Heart left ventricle (tissue), 16 donors: ENCODE data around the gene SKOR2. TPM values are rescaled to one million over a fixed set of nuclear protein-coding genes. Genes with fewer than 3 reads are reported as not detected.
"Not testable (repeated sequence)": the region's sequence is repeated elsewhere in the genome, so short reads cannot be mapped to it uniquely, and the experiment has no call there.

ENCODE experiments used
- ATAC-seq, 4 donors: fragments of 200-7000 bp; cut with Tn5 transposase; one replicate each; pipeline ENCODE4 v1.9.1; 2020 to 2022; ENCODE audit warnings: moderate library complexity in 4 of 4, mild to moderate bottlenecking in 3 of 4, moderate number of reproducible peaks in 1 of 4
- DNase-seq, 5 donors: peaks; one replicate each; pipeline ENCODE4 v3.0.0-alpha.2; 2020
- H3K27ac ChIP-seq, 12 donors: fragments of 200-600 bp; sonication (generic) in 4 of 12; one replicate each; pipeline versions ENCODE4 v1.5.0 to v1.8.0; 2016 to 2022; ENCODE audit warnings: mild to moderate bottlenecking in 2 of 12
- H3K27me3 ChIP-seq, 9 donors: fragments of 200-600 bp; sonication (generic) in 2 of 9; one replicate each; pipeline versions ENCODE4 v1.5.1 to v1.8.0; 2016 to 2022; ENCODE audit warnings: mild to moderate bottlenecking in 3 of 9
- H3K36me3 ChIP-seq, 9 donors: fragments of 200-600 bp; sonication (generic) in 2 of 9; one replicate each; pipeline versions ENCODE4 v1.5.0 to v1.8.0; 2018 to 2022; ENCODE audit warnings: mild to moderate bottlenecking in 2 of 9
- H3K4me1 ChIP-seq, 12 donors: fragments of 200-600 bp; sonication (generic) in 4 of 12; one replicate each; pipeline versions ENCODE4 v1.5.0 to v1.8.0; 2016 to 2022; ENCODE audit warnings: mild to moderate bottlenecking in 3 of 12
- H3K4me3 ChIP-seq, 12 donors: fragments of 200-600 bp; sonication (generic) in 4 of 12; one replicate each; pipeline versions ENCODE4 v1.5.0 to v1.8.0; 2017 to 2022; ENCODE audit warnings: mild to moderate bottlenecking in 9 of 12, moderate library complexity in 4 of 12
- H3K9me3 ChIP-seq, 12 donors: fragments of 200-600 bp; sonication (generic) in 4 of 12; one replicate each; pipeline versions ENCODE4 v1.5.0 to v1.8.0; 2016 to 2022; ENCODE audit warnings: mild to moderate bottlenecking in 1 of 12
- POLR2A ChIP-seq, 2 donors: fragments of 450-650 bp; IDR thresholded peaks; one replicate each; pipeline ENCODE4 v1.6.1; 2017; ENCODE audit warnings: antibody characterized with exemption in 2 of 2, mild to moderate bottlenecking in 2 of 2, moderate library complexity in 2 of 2
- WGBS, 4 donors: extraction: QIAGEN DNeasy Blood & Tissue Kit in 2 of 4; methylation state at CpG; one replicate each; pipeline versions ENCODE4 v1.1.5 to v1.1.7; 2013 to 2018; 5-methylcytosine and 5-hydroxymethylcytosine counted together
- intact Hi-C, 10 donors: fragments of 100-400 bp; cut with DNase I; formaldehyde crosslinking; loops; one replicate each; pipeline versions ENCODE4 v1.11.1 to v1.14.2; 2022
- polyA plus RNA-seq, 2 donors: library from polyadenylated mRNA; stranded (reverse); fragments of 200-250 nt; gene quantifications; one replicate each; pipeline ENCODE4 v1.2.3, GENCODE V29; 2013
- total RNA-seq, 9 donors: library from RNA; depleted of rRNA in 2 of 9; stranded (reverse); fragments of >200 nt in 2 of 9; fragmentation: NEBNext Ultra II Directional in 3 of 9; extraction: Animal tissue kit (Norgen Biotek cat#: 25700) in 3 of 9; gene quantifications; one replicate each; pipeline versions ENCODE4 v1.1.0 to v1.2.4, GENCODE V29; 2016 to 2023
- TF ChIP-seq, protein P1 (sequence below), 12 donors: fragments of 200-600 bp; sonication (generic) in 4 of 12; IDR thresholded peaks; one replicate each; pipeline versions ENCODE4 v1.5.0 to v1.8.0; 2018 to 2022; ENCODE audit warnings: antibody characterized with exemption in 12 of 12, mild to moderate bottlenecking in 5 of 12
- donor health status: ischemic (EF 13 %, LVEDD 7.1; RV severe dilation, severe dysfunction).
- donor health status: healthy with polysubstance abuse.
- donor health status: DM: no; HTN: yes; CAD: no.
- donor health status: DM: no; HTN: no; CAD: no.
- donor health status: ischemic (EF 25% LVEDD 6.9; RV normal size, moderate dysfunction).
- donor health status: ischemic (EF 25% LVEDD 5.7; RV mildly dilated, moderate dysfunction).
- donor health status: healthy.
- donor health status: DM: yes; HTN: yes; CAD: no.
- donor health status: ischemic (EF 35%, LVEDD 5.7; RV mildly dilated, moderate dysfunction).
- donor health status: nonischemic (EF 11% LVEDD 7.7; RV severe dilation, severe dysfunction).
- donor health status: DM: yes; HTN: yes; CAD: no.
- donor health status: PGD.
- donor health status: ischemic (EF 29% LVEDD 5.4; RV normal size, mild dysfunction).
- donor health status: nonischemic (EF 23%, LVEDD 6.1; RV moderate dilation, normal function).

Gene SKOR2
- total and polyA plus RNA-seq, 11 donors = not detected

DNA sequence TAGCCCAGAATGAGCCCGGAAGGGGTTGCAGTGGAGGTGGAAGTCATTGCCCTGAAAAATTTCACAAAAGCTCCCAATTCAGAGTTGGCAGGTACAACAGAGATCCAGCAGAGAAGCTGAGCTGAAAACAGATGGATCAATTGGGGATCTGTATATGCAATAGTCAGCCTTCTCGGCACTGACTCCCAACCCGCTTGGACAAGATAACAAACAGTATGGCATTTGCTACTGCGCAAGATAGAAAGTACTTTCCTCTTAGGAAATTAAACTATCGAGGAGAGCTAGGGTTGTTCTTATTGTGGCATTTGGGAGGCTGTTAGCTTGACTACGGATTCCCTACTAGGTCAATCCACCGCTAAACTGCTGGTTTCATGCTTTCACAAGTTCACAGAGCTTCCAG, 63.7 kb downstream of the SKOR2 start:
- 81 to 94% (median 82%) methylated on average over 7 of the region's 7 CpGs for WGBS, 4 donors
- Histone ChIP-seq H3K36me3 (no peaks in the 10 kb centered on the region), H3K27ac (no peak overlapping the region), H3K4me3 (no peak overlapping the region), H3K9me3 (peaks cover 0 to 8% (median 0%) of the 10 kb centered on the region in 12 donors), H3K27me3 (peaks cover 0 to 17% (median 0%) of the 10 kb centered on the region in 9 donors), H3K4me1 (peaks cover 0 to 7% (median 0%) of the 10 kb centered on the region in 12 donors)
- no peak for ATAC-seq
- DNase-seq = no peak
- intact Hi-C loops = loop anchor here in 1 of 10 donors (10.0 kb wide), 1 partner anchor 1563 kb away; no protein-coding TSS in a partner anchor
- TF ChIP-seq, protein P1, sequence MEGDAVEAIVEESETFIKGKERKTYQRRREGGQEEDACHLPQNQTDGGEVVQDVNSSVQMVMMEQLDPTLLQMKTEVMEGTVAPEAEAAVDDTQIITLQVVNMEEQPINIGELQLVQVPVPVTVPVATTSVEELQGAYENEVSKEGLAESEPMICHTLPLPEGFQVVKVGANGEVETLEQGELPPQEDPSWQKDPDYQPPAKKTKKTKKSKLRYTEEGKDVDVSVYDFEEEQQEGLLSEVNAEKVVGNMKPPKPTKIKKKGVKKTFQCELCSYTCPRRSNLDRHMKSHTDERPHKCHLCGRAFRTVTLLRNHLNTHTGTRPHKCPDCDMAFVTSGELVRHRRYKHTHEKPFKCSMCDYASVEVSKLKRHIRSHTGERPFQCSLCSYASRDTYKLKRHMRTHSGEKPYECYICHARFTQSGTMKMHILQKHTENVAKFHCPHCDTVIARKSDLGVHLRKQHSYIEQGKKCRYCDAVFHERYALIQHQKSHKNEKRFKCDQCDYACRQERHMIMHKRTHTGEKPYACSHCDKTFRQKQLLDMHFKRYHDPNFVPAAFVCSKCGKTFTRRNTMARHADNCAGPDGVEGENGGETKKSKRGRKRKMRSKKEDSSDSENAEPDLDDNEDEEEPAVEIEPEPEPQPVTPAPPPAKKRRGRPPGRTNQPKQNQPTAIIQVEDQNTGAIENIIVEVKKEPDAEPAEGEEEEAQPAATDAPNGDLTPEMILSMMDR (IDR thresholded peaks at IDR 0.05) = no peak
- TF ChIP-seq POLR2A (IDR thresholded peaks at IDR 0.05) = no peak

DNA sequence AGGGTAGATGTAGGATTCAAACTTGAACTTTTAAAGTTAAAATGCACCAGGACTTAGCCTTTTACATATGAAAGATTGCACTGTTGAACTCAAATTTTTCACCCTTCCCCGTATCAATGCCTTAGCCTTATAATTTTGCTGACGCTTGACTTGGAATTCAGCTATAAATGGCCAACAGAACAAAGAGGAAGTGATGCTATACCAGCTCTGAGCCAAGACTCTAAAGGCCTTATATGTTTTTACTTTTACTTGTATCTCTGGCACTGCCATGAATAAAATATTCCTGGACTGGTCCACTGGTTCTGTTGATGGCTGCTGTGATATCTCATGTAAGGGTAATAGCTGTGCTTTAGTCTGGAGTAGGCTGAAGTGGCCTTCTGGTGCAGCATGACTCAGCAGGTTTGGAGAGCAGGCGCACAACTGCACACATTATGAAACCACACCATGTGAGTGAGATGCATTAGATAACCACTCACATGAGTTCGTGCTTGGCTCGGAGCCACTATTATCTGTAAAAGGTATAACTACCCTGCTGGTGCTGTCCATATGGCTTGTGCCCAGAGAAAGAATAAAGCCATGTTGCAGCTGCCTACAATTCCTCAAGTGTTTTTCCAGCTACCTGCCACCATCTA, 66.9 kb downstream of the SKOR2 start:
- no peak overlapping the region for H3K4me3 ChIP-seq
- intact Hi-C loops = loop anchor here in 1 of 10 donors (10.0 kb wide), 1 partner anchor 1560 kb away; no protein-coding TSS in a partner anchor
- DNase-seq (no peak), ATAC-seq (peak in 1 of 4 donors; percentile 38)
- peaks cover 0 to 14% (median 0%) of the 10 kb centered on the region in 9 donors for H3K27me3 ChIP-seq
- H3K4me1 ChIP-seq = peaks cover 0 to 7% (median 0%) of the 10 kb centered on the region in 12 donors
- TF ChIP-seq, protein P1 (IDR thresholded peaks at IDR 0.05) = no peak
- TF ChIP-seq POLR2A (IDR thresholded peaks at IDR 0.05) = no peak
- peaks cover 0 to 8% (median 0%) of the 10 kb centered on the region in 12 donors for H3K9me3 ChIP-seq
- H3K27ac ChIP-seq = no peak overlapping the region
- H3K36me3 ChIP-seq = no peaks in the 10 kb centered on the region
- 68 to 88% (median 86%) methylated on average over 5 of the region's 5 CpGs for WGBS, 4 donors

DNA sequence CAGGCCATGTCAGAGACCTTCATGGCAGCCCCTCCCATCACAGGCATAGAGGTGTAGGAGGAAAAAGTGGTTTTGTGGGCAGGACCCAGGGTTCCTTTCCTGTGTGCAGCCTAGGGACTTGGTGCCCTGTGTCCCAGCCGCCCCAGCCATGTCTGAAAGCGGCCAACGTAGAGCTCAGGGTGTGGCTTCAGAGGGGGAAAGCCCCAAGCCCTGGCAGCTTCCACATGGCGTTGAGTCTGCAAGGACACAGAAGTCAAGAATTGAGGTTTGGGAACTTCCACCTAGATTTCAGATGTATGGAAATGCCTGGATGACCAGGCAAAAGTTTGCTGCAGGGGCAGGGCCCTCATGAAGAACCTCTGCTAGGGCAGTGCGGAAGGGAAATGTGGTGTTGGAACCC, 69.3 kb downstream of the SKOR2 start:
- ATAC-seq, DNase-seq, H3K9me3 ChIP-seq, H3K4me3 ChIP-seq, H3K27ac ChIP-seq, H3K4me1 ChIP-seq, H3K27me3 ChIP-seq, H3K36me3 ChIP-seq: not testable (repeated sequence)
- 84 to 91% (median 85%) methylated on average over 5 of the region's 5 CpGs for WGBS, 4 donors
- intact Hi-C loops = loop anchor here in 1 of 10 donors (10.0 kb wide), 1 partner anchor 1557 kb away; no protein-coding TSS in a partner anchor

DNA sequence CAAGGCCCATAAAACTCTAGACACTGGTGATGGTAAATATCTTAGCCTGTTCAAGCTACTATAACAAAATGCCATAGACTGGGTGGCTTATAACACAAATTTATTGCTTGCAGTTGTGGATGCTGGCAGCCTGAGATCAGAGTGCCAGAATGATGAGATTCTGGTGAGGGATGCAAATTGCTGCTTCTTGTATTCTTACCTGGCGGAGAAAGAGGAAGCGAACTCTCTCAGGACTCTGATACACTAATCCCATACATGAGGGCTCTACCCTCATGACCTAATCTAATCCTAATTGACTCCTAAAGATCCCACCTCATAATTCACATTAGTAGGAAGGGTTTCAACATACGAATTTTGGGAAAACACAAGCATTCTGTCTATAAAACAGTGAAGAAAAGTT, 70.7 kb downstream of the SKOR2 start:
- Histone ChIP-seq H3K9me3 (peaks cover 0 to 8% (median 0%) of the 10 kb centered on the region in 12 donors), H3K36me3 (no peaks in the 10 kb centered on the region), H3K4me1 (peaks cover 0 to 11% (median 0%) of the 10 kb centered on the region in 12 donors), H3K4me3 (no peak overlapping the region), H3K27me3 (no peaks in the 10 kb centered on the region), H3K27ac (no peak overlapping the region)
- WGBS, 4 donors = 68 to 83% (median 76%) methylated on average over 3 of the region's 3 CpGs
- ATAC-seq (no peak), DNase-seq (no peak)
- TF ChIP-seq, protein P1 (IDR thresholded peaks at IDR 0.05) = no peak
- no peak for TF ChIP-seq POLR2A (IDR thresholded peaks at IDR 0.05)
- intact Hi-C loops = loop anchor here in 1 of 10 donors (10.0 kb wide), 1 partner anchor 1556 kb away; no protein-coding TSS in a partner anchor
